WTC11 (cell line): ENCODE results near the gene PTGER3. TPM values are rescaled to one million over a fixed set of nuclear protein-coding genes. Genes with fewer than 3 reads are reported as not detected.

ENCODE experiments used
- ATAC-seq: fragments of 200-7000 bp; cut with Tn5 transposase; 2 replicates; pipeline ENCODE4 v1.10.0; 2021; ENCODE audit warnings: mild to moderate bottlenecking, moderate library complexity
- CTCF ChIA-PET: fragments of 300-600 bp; sonication (Branson Sonifier 250); formaldehyde crosslinking; loops from one replicate; lab custom pipeline; 2021; ENCODE audit warnings: antibody characterized with exemption; lab: Charles Lee
- POLR2A ChIA-PET: fragments of 350-600 bp; sonication (Branson Sonifier 250); formaldehyde crosslinking; loops from one replicate; lab custom pipeline; 2021; ENCODE audit warnings: antibody characterized with exemption; lab: Charles Lee
- DNase-seq: peaks from one replicate; pipeline ENCODE4 v3.0.0; 2021; ENCODE audit warnings: low spot score
- H3K27ac Mint-ChIP-seq: 2 replicates; pipeline ENCODE4 v1.8.0; 2021; ENCODE audit warnings: mixed read lengths
- H3K27me3 Mint-ChIP-seq: 2 replicates; pipeline ENCODE4 v1.8.0; 2021; ENCODE audit warnings: low read depth, mild to moderate bottlenecking, moderate library complexity, mixed read lengths
- H3K36me3 Mint-ChIP-seq: 2 replicates; pipeline ENCODE4 v1.8.0; 2021; ENCODE audit warnings: mixed read lengths
- H3K4me1 Mint-ChIP-seq: 2 replicates; pipeline ENCODE4 v1.8.0; 2022; ENCODE audit warnings: mixed read lengths
- H3K4me3 Mint-ChIP-seq: 2 replicates; pipeline ENCODE4 v1.8.0; 2021; ENCODE audit warnings: mild to moderate bottlenecking, moderate library complexity, mixed read lengths
- H3K9me3 Mint-ChIP-seq: 2 replicates; pipeline ENCODE4 v1.8.0; 2021; ENCODE audit warnings: mixed read lengths
- ELF4 ChIP-seq: sonication (generic); formaldehyde crosslinking; IDR thresholded peaks from 2 replicates; pipeline ENCODE4 v1.8.1; 2022; ENCODE audit warnings: low read depth, mild to moderate bottlenecking, moderate library complexity, missing genetic modification reagents
- ERG ChIP-seq: fragments of 250-450 bp; sonication (Bioruptor Pico); IDR thresholded peaks from 2 replicates; pipeline ENCODE4 v1.8.0; 2021; ENCODE audit warnings: mild to moderate bottlenecking
- ETV6 ChIP-seq: sonication (generic); formaldehyde crosslinking; IDR thresholded peaks from 2 replicates; pipeline ENCODE4 v1.8.1; 2022; ENCODE audit warnings: mild to moderate bottlenecking, missing genetic modification reagents
- FOXK1 ChIP-seq: sonication (generic); formaldehyde crosslinking; IDR thresholded peaks from 2 replicates; pipeline ENCODE4 v1.8.0; 2022; ENCODE audit warnings: mild to moderate bottlenecking, moderate library complexity, missing genetic modification reagents
- NFE2L1 ChIP-seq: sonication (generic); formaldehyde crosslinking; IDR thresholded peaks from 2 replicates; pipeline ENCODE4 v1.8.1; 2023; ENCODE audit warnings: missing genetic modification reagents
- NFYB ChIP-seq: sonication (generic); formaldehyde crosslinking; conservative IDR thresholded peaks from 2 replicates; pipeline ENCODE4 v1.8.0; 2022; ENCODE audit warnings: low read depth, missing genetic modification reagents
- OVOL2 ChIP-seq: fragments of 250-450 bp; sonication (Bioruptor Pico); IDR thresholded peaks from 2 replicates; pipeline ENCODE4 v1.9.0; 2021; ENCODE audit warnings: mild to moderate bottlenecking, borderline replicate concordance
- RELA ChIP-seq: sonication (generic); formaldehyde crosslinking; IDR thresholded peaks from 2 replicates; pipeline ENCODE4 v1.8.1; 2022; ENCODE audit warnings: missing genetic modification reagents, mild to moderate bottlenecking, borderline replicate concordance
- RORB ChIP-seq: fragments of 250-450 bp; sonication (Bioruptor Pico); IDR thresholded peaks from 2 replicates; pipeline ENCODE4 v1.9.0; 2021; ENCODE audit warnings: mild to moderate bottlenecking
- SP1 ChIP-seq: sonication (generic); formaldehyde crosslinking; conservative IDR thresholded peaks from 2 replicates; pipeline ENCODE4 v1.8.1; 2022; ENCODE audit warnings: missing genetic modification reagents
- TCF7 ChIP-seq: sonication (generic); formaldehyde crosslinking; IDR thresholded peaks from 2 replicates; pipeline ENCODE4 v1.8.0; 2022; ENCODE audit warnings: mild to moderate bottlenecking, low read depth, missing genetic modification reagents, moderate library complexity
- TP53 ChIP-seq: sonication (generic); formaldehyde crosslinking; IDR thresholded peaks from 2 replicates; pipeline ENCODE4 v1.8.1; 2023; ENCODE audit warnings: mild to moderate bottlenecking, missing genetic modification reagents
- ZNF263 ChIP-seq: sonication (generic); formaldehyde crosslinking; IDR thresholded peaks from 2 replicates; pipeline ENCODE4 v1.8.1; 2022; ENCODE audit warnings: low read depth, mild to moderate bottlenecking, moderate library complexity, missing genetic modification reagents
- ZNF396 ChIP-seq: fragments of 250-450 bp; sonication (Bioruptor Pico); IDR thresholded peaks from 2 replicates; pipeline ENCODE4 v1.8.0; 2021; ENCODE audit warnings: mild to moderate bottlenecking, moderate library complexity, borderline replicate concordance
- total RNA-seq: library from RNA; stranded (reverse); gene quantifications from 3 replicates; pipeline ENCODE4 v1.2.3, GENCODE V29; 2021
- TF ChIP-seq, protein P1 (sequence below): sonication (generic); formaldehyde crosslinking; IDR thresholded peaks from 2 replicates; pipeline ENCODE4 v1.8.0; 2023; ENCODE audit warnings: mild to moderate bottlenecking, missing genetic modification reagents
- TF ChIP-seq, protein P2 (sequence below): sonication (generic); formaldehyde crosslinking; IDR thresholded peaks from 2 replicates; pipeline ENCODE4 v1.8.1; 2022; ENCODE audit warnings: mild to moderate bottlenecking, moderate library complexity, missing genetic modification reagents

Gene PTGER3
- total RNA-seq, 1 experiment from 2014 or later: 0.50 TPM

- no peak for TF ChIP-seq TP53 (CRISPR knock-in tag)
- TF ChIP-seq FOXK1: no peak
- no peak for TF ChIP-seq SP1
These were observed 28.2 kb downstream of the PTGER3 start (continued) for GRCh38 chr1:71019233-71019969.

GRCh38 chr1:71018791-71019190 lies 28.8 kb downstream of the PTGER3 start:
- ATAC-seq: no peak
- no peaks in the 10 kb centered on the region for H3K27me3 Mint-ChIP-seq
- no peaks in the 10 kb centered on the region for H3K36me3 Mint-ChIP-seq

GRCh38 chr1:71015745-71016144 lies 31.9 kb downstream of the PTGER3 start:
- ChIA-PET CTCF (no interaction called here), POLR2A (no interaction called here)
- Mint-ChIP-seq H3K27me3 (no peaks in the 10 kb centered on the region), H3K27ac (no peak overlapping the region), H3K9me3 (no peaks in the 10 kb centered on the region), H3K36me3 (no peaks in the 10 kb centered on the region), H3K4me3 (no peak overlapping the region), H3K4me1 (no peaks in the 10 kb centered on the region)
- DNase-seq (no peak), ATAC-seq (no peak)
- TF ChIP-seq ERG (CRISPR knock-in tag): no peak
- TF ChIP-seq, protein P1, sequence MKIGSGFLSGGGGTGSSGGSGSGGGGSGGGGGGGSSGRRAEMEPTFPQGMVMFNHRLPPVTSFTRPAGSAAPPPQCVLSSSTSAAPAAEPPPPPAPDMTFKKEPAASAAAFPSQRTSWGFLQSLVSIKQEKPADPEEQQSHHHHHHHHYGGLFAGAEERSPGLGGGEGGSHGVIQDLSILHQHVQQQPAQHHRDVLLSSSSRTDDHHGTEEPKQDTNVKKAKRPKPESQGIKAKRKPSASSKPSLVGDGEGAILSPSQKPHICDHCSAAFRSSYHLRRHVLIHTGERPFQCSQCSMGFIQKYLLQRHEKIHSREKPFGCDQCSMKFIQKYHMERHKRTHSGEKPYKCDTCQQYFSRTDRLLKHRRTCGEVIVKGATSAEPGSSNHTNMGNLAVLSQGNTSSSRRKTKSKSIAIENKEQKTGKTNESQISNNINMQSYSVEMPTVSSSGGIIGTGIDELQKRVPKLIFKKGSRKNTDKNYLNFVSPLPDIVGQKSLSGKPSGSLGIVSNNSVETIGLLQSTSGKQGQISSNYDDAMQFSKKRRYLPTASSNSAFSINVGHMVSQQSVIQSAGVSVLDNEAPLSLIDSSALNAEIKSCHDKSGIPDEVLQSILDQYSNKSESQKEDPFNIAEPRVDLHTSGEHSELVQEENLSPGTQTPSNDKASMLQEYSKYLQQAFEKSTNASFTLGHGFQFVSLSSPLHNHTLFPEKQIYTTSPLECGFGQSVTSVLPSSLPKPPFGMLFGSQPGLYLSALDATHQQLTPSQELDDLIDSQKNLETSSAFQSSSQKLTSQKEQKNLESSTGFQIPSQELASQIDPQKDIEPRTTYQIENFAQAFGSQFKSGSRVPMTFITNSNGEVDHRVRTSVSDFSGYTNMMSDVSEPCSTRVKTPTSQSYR (CRISPR knock-in tag): no peak
- TF ChIP-seq ZNF263 (CRISPR knock-in tag): no peak
- TF ChIP-seq TCF7 (CRISPR knock-in tag): no peak
- TF ChIP-seq, protein P2, sequence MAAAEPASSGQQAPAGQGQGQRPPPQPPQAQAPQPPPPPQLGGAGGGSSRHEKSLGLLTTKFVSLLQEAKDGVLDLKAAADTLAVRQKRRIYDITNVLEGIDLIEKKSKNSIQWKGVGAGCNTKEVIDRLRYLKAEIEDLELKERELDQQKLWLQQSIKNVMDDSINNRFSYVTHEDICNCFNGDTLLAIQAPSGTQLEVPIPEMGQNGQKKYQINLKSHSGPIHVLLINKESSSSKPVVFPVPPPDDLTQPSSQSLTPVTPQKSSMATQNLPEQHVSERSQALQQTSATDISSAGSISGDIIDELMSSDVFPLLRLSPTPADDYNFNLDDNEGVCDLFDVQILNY (CRISPR knock-in tag): no peak
- TF ChIP-seq ZNF396 (CRISPR knock-in tag): no peak
- no peak for TF ChIP-seq OVOL2 (CRISPR knock-in tag)
- no peak for TF ChIP-seq RELA (CRISPR knock-in tag)
- no peak for TF ChIP-seq TP53 (CRISPR knock-in tag)

More at GRCh38 chr1:71018791-71019190, 28.8 kb downstream of the PTGER3 start:
- Mint-ChIP-seq H3K27ac (no peak overlapping the region), H3K9me3 (no peaks in the 10 kb centered on the region), H3K4me1 (no peaks in the 10 kb centered on the region)
- TF ChIP-seq RORB (CRISPR knock-in tag): no peak
- no peak for TF ChIP-seq NFE2L1 (CRISPR knock-in tag)
- TF ChIP-seq NFYB (CRISPR knock-in tag): no peak
- no peak for TF ChIP-seq TP53 (CRISPR knock-in tag)
- no peak for TF ChIP-seq ERG (CRISPR knock-in tag)
- no peak for TF ChIP-seq ELF4 (CRISPR knock-in tag)
- no peak for TF ChIP-seq ETV6 (CRISPR knock-in tag)
- TF ChIP-seq, all 79 proteins: peak for 0
- CTCF ChIA-PET: interaction anchor here (0.7 kb wide), 1 partner anchor 273 kb away, joined by 3 read pairs; no protein-coding TSS in a partner anchor
- no peak overlapping the region for H3K4me3 Mint-ChIP-seq
- POLR2A ChIA-PET: no interaction called here
- DNase-seq: no peak
